GM18505 (cell line): ENCODE results near the gene PRKG1.

Source experiments
- ATAC-seq: cut with Tn5 transposase; IDR thresholded peaks from one replicate; pipeline ENCODE4 v1.9.1; 2021; ENCODE audit not compliant: unreplicated experiment
- POLR2A ChIP-seq: IDR thresholded peaks from 4 replicates; pipeline ENCODE4 v1.6.1; 2011; ENCODE audit warnings: borderline replicate concordance; ENCODE audit not compliant: insufficient read depth, insufficient read length; ENCODE audit errors: extremely low read depth

PRKG1 gene

DNA sequence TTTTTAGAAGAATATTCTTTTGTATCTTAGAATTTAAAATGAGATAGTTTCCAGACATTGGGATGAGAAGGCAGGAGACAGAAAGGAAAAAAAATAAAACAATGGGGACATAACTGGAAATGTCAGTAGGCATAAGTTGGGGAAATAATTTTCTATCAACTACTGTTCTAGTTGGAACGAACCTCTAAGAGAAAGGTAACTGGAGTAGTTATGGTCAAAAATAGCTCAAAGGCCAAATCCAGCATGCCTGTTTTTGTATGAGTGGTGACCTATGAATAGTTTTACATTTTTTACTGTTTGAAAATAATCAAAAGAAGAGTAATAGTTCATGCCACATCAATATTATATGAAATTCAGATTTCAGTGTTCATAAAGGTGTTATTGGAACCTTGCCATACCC, 877.3 kb downstream of the PRKG1 start:
- no peak for ATAC-seq
- TF ChIP-seq POLR2A: no peak

DNA sequence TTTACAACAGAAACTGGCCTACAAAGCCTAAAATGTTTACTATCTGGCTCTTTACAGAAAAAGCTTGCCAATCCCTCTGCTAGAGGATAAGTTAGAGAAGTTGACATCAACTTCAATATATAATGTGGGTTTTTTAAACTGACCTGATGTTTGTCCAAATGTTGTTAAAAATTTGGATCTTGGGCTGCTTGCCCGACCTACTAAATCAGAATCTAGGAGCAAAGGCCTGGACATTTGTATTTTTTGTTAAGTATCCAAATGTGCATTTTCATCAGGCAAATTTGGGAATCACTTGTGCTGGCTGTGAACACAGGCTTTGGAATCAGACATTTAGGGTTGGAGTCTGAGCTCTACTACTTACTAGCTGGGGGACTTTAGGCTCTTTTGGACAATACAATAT, 877.8 kb downstream of the PRKG1 start:
- no peak for ATAC-seq
- TF ChIP-seq POLR2A: no peak

DNA sequence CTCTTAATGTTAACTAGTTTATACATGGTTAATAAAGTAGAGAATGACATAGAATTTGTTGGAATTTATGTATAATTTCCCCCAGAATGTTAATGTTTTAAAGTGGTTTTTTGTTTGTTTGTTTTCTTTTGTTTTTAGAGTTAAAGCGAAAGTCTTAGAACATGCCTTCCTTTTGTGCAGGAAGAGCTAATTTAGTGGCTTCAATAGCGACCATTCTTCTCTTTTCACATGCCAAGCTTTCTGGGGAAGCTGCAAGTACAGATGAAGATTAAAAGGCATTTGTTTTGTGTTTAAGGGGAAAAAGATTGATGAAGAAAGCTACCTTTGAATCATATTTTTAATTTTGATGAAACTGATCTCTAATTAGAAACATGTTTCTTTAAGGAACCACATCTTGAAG, 881.4 kb downstream of the PRKG1 start:
- TF ChIP-seq POLR2A: no peak
- no peak for ATAC-seq

DNA sequence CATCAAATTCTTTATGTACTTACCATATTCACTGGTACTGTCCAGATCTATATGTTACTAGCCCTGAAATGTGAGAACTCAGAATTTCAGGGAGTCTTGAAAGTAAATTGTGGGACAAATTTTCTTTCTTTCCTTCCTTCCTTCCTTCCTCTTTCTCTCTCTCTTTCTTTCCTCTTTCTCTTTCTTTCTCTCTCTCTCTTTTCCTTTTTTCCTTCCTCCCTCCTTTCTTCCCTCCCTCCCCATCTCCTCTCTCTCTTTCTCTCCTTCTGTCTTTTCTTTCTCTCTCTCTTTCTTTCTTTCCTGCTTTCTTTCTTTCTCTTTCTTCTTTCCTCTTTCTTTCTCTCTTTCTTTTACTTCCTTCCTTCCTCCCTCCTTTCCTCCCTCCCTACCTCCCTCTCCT, 882.5 kb downstream of the PRKG1 start:
- ATAC-seq: no peak
- TF ChIP-seq POLR2A: no peak

DNA sequence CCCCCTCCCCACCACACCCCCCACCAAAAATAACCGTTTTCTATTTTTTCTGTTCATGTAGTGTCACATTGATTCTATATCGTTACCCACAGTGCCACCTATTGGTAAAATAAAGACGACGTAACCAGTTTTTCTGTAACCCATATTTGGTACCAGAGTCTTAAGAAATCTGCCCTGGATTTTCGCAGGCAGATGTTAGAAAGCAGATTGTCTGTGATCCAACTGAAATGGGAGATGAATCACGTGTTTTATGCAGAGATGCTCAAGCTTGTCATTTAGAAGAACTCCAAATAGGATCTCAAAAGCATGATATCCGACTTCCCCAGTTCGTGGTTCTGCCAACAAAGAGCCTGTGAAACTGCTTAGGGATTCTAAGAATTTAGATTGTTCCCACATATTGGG, 886.2 kb downstream of the PRKG1 start:
- TF ChIP-seq POLR2A: no peak
- ATAC-seq: peak; percentile 62

DNA sequence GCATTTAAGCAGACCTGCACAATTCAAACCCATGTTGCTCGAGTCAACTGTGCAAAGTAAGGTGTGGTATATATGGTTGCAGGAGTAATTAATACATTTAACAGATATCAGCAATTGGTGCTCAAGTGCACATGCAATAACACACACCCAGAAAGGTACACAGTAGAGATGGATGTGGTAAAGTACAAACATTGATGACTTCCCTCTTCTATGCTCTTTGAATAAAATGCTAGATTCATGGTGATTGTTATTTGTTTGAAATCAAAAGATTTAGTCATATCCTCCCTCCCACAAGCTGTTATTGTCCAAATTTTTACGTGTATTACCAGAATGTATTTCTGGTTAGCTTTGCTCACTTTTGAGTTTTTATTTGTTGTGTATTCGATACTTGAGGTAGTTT, 887.1 kb downstream of the PRKG1 start:
- ATAC-seq: no peak
- TF ChIP-seq POLR2A: no peak

DNA sequence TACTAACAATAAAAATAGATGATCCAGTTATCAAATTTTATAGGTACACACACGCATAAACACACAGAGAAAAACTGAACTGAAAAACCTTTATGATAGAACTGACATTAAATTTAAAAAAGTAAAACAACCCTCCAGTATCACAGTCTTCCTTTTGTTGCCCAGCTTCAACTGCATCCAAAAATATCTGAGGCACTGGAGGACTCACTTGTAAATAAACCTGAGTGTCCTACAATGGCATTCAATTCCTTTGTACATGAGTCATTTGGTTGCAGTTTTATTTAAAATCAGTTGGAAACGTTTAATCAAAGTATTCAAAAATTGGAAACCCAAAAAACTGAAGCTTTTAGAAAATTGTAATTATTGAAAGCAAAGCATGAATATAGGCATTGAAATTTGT, 890.3 kb downstream of the PRKG1 start:
- ATAC-seq: no peak
- TF ChIP-seq POLR2A: no peak

DNA sequence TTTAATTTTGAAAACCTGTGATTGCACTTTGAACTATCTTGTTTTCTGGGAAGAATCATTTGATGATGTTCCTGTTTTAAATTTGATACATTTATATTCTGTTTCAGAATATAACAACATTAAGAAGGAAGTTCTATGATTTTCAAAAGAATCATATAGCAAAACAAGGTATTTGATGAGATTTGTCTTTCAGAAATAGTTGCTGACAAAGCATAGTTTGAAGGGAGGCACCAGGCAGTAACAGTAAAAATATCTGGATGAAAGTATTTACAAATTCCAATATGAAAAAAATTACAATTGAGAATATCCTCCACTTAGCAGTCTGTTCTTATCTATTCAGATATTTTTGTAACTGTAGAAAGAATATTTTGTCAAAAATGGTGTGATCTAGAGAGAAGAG, 891.2 kb downstream of the PRKG1 start:
- no peak for TF ChIP-seq POLR2A
- no peak for ATAC-seq

DNA sequence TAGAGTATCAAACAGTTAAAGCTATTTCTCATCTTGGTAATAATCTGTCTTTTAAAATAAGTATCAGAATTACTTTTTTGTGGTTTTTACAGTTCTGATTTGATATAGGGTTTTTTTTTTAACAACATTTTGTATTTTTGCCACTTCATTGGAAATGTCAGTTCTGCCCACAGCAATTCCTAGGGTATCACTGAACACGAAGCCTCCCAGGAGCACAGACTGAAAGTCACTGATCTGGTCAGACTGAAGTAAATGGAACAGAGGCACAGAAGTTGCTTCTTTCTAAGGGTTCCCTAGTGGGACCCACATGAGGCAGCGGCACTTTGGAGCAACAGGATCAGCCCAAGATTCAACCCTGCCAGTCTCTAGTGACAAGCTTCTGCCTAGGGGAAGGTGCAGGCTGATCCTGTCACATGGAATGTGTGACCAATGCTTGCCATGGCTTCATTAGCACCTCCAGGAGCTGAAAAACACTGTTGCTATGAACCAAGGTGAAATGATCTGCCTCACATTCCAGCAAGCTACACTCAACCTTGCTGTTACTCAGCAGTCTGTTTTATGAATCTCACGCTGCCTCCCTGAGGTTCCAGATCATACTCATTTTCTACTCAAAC, 898.6 kb downstream of the PRKG1 start:
- ATAC-seq: no peak
- no peak for TF ChIP-seq POLR2A

DNA sequence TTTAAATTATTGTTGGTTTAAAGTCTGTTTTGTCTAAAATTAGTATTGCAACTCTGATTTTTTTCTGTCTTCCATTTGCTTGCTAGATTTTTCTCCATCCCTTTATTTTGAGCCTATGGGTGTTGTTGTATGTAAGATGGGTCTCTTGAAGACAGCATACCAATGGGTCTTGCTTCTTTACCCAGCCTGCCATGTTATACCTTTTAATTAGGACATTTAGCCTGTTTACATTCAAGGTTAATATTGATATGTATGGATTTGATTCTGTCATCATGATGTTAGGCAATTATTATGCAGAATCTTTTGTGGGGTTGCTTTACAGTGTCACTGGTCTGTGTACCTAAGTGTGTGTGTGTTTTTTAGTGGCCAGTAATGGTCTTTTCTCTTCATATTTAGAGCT, 906.5 kb downstream of the PRKG1 start:
- no peak for ATAC-seq
- TF ChIP-seq POLR2A: no peak

DNA sequence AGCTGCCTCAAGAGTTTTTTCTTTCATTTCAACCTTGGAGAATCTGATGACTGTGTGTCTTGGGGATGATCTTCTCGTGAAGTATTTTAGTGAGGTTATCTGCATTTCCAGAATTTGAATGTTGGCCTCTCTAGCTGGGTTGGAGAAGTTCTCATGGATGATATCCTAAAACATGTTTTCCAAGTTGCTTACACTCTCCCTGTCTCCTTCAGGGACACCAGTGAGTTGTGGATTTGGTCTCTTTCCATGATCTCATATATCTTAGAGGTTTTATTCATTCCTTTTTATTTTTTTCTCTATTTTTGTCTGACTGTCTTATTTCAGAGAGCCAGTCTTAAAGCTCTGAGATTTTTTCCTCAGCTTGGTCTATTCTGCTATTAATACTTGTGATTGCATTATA, 907.4 kb downstream of the PRKG1 start:
- no peak for ATAC-seq
- TF ChIP-seq POLR2A: no peak

DNA sequence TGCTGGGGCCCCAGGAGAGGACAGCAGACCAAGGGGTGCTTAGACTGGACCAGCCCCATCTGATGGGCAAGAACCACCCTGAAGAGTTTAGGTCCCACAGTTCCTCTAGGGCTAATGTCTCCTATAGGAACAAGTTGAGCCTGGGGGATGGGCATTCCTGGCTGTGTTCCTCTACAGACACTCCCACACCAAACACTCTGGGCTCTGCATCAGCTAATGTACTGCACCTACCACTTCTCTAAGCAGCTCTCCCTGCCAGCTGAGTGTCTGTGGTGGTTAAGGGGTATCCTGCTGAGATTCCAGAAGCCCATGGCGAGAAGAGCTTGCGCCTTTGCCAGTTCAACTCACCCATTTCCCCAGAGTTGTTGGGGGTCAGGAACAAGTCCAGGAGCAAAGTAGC, 909.2 kb downstream of the PRKG1 start:
- no peak for ATAC-seq
- no peak for TF ChIP-seq POLR2A

DNA sequence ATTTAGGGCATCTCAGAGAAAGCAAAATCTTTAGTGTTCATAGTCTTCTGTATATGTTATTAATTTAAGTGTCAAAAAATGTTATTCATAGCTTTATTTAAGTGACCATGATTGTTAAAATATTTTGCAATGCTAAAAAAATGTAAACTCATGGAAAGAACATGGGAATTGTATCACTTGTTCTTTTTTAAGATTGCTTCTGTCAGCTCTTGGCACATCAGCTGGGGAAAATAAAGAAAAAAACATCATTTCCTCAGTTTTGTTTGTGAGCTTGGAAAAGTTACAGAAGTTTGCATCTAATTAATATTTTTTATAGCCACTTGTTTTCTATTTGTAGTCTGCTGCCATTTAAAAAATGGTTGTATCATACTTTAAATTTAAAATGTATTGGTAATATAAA, 911.0 kb downstream of the PRKG1 start:
- TF ChIP-seq POLR2A: no peak
- no peak for ATAC-seq

DNA sequence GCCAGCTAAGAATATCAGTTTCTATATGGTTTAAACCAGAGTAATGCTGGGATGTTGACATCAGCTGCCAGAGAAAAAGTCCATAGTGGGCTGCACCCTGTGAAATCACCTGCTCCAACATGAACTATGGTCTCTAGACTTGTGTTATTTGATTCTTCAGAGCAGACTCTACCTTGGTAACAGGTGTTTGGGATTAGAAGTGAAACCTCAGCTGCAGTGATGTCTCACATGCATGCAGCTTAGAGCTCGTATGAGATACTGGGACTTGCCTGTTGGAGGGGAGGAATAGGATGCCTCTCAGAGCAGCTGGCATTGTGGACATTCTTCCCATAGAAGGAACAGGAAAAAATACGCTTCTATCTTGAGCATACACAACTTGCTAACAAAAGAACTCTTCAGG, 912.2 kb downstream of the PRKG1 start:
- no peak for TF ChIP-seq POLR2A
- no peak for ATAC-seq

DNA sequence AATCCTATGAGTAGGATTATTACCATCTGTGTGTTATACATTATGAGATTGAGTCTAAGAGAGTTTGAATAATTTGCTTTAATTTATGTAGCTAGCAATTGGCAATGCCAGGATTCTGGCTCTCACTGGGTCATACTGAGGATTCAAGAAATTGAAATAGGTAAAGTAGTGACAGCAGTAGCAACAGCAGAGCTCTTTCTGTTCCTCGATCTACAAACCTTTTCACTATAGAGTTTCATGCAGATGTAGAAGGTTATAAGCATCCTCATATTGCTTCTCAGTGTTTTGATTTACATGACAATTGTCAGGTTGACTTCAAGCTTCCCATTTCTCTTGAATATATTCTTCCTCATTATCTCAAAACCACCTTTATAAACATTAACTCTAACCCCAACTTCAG, 919.2 kb downstream of the PRKG1 start:
- ATAC-seq: no peak
- no peak for TF ChIP-seq POLR2A
